Measurements from ENCODE around the gene PLVAP.

The PLVAP gene

GRCh38 chr19:17305517-17306284 is 71.4 kb downstream of the PLVAP start, which contains the start of gene MRPL34:
Gene MRPL34, plus strand, starts transcription at chr19:17305872. Its CDS starts 21 bp downstream, at chr19:17305893.
- TF ChIP-seq, protein P1, sequence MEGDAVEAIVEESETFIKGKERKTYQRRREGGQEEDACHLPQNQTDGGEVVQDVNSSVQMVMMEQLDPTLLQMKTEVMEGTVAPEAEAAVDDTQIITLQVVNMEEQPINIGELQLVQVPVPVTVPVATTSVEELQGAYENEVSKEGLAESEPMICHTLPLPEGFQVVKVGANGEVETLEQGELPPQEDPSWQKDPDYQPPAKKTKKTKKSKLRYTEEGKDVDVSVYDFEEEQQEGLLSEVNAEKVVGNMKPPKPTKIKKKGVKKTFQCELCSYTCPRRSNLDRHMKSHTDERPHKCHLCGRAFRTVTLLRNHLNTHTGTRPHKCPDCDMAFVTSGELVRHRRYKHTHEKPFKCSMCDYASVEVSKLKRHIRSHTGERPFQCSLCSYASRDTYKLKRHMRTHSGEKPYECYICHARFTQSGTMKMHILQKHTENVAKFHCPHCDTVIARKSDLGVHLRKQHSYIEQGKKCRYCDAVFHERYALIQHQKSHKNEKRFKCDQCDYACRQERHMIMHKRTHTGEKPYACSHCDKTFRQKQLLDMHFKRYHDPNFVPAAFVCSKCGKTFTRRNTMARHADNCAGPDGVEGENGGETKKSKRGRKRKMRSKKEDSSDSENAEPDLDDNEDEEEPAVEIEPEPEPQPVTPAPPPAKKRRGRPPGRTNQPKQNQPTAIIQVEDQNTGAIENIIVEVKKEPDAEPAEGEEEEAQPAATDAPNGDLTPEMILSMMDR (IDR thresholded peaks at IDR 0.05) = peak; percentile 85

- TF ChIP-seq, protein P1 (IDR thresholded peaks at IDR 0.05) = no peak
Observed at GRCh38 chr19:17305216-17305516, 72.0 kb downstream of the PLVAP start.

DNA sequence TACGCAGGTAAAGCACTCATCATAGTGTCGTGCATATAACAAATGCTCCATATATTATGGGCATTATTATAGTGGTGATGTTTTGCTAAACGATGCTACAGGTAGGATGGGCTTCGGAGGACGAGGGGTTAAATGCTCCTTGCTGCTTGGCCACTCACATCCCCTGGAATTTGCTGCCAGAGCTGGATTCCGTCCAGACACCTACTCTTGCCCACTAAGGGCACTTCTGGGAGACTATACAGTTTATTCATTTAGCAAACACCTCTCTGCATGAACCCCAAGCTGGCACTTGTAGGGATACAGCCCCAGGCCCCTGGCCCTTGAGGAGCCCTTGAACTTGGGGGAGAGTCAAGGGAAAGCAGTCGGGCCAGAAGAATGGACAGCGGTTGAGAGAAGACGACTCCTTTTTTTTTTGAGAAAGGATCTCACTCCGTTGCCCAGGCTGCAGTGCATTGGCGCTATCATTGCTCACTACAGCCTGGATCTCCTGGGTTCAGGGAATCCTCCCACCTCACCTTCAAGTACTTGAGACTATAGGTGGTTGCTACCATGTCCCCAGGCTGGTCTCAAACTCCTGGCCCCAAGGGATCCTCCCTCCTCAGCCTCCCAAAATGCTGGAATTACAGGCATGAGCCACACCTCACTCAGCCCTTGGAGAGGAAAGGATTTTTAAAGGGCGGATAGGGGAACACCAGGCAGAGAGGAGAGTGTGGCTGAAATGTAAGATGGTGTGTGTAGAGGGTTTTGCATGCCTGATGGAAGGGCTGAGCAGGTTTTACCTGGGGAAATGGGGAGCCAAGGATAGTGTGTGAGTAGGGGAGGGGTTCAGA is 72.5 kb downstream of the PLVAP start:
- TF ChIP-seq, protein P1 (IDR thresholded peaks at IDR 0.05) = no peak

GRCh38 chr19:17303940-17304267 is 73.2 kb downstream of the PLVAP start:
- TF ChIP-seq, protein P1 (IDR thresholded peaks at IDR 0.05) = no peak

GRCh38 chr19:17303167-17303939 is 73.8 kb downstream of the PLVAP start, which contains the start of gene ABHD8:
Gene ABHD8, minus strand, starts transcription at chr19:17303425. Its CDS starts 1,809 bp downstream, at chr19:17301616.
- TF ChIP-seq, protein P1 (IDR thresholded peaks at IDR 0.05) = peak; percentile 49

- TF ChIP-seq, protein P1 (IDR thresholded peaks at IDR 0.05) = no peak
Observed at GRCh38 chr19:17302391-17303166, 74.6 kb downstream of the PLVAP start.

Measured in LNCAP (cell line).